NCI-H2227 (cell line): ENCODE data around the gene DOK4.

Experiments used
- DNase-seq: peaks from one replicate; lab custom pipeline; 2025; ENCODE audit not compliant: unreplicated experiment; lab: John Stamatoyannopoulos, UW

The DOK4 gene

GRCh38 chr16:57519796-57520360, 33.6 kb upstream of the DOK4 start:
- DNase-seq: peak; percentile 77

DNA sequence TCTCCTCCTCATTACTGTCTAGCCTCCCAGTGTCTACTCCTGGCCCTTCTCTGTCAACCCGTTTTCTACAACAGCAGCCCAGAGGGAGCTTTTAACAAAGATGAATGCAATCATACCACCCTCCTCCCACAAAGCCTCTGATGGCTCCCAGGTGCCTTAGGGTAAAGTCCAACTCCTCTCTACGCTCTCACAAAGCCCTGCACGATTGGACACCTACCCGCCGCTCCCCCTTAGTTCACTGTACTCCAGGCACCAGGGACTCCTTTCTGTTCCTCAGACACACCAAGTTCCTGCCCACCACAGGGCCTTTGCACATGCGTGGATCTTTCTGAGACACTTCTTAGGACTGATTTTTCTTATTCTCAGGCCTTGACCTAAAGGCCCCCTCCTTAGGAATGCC, 32.6 kb upstream of the DOK4 start:
- DNase-seq: no peak

- DNase-seq: no peak
These were observed 32.2 kb upstream of the DOK4 start for GRCh38 chr16:57518520-57518919.

DNA sequence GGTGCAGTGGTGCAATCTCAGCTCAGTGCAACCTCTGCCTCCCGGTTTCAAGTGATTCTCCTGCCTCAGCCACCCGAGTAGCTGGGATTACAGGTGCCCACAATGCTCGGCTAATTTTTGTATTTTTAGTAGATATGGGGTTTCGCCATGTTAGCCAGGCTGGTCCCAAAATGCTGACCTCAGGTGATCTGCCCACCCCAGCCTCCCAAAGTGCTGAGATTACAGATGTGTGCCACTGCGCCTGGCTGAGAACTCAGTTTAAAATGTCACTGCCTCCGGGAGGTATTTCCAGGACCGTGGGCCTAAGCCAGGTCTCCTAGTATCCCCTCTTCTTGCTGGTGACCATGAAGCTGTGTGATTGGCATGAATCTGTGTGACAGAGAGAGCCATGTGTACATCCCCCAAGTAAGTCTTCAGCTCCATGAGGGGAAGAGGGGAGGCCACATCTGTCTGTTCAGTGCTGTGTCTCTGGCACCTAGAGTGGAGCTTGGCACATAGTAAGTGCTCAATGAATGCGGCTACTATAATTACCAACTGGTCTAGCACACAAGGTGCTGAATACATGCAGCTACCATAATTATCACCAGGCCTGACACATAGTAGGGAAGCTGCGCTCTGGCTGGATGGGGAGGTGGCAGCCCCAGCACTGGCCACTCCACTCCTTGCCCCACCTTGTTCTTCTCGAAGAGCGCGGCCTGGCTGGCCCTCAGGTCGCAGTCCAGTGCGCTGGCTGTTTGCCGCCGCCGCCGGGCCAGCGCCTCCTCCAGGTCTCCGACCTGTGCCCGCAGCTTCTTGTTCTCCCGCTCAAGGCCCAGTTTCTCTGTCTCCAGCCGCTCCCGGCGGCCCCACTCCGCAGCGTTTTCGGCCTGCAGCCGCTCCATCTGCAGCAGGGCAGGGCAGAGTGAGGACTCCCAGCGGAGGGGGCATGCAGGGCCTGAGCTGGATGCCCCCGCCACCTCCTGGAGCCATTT, 31.4 kb upstream of the DOK4 start:
- no peak for DNase-seq

DNA sequence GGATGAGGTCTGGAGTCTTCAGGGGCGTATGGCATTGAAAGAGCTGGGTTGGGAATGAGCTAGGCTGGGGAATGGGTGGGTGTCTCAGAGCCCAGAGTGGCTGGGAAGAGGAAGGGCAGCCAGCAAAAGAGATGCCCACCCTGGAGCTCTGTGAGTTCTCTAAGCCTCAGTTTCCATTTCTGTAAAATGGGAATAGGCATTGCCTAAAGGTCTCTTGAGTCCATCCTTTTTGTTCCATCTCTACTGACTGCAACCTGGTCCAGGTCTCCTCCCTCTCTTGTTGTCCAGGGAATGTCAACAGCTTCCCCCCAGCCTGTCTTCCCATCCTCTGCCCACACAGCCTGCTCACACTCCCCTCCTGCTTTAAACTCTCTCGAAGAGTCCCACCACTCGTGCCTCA, 30.5 kb upstream of the DOK4 start:
- DNase-seq: no peak

GRCh38 chr16:57516176-57516725, 30.0 kb upstream of the DOK4 start:
- no peak for DNase-seq

- DNase-seq: no peak
These were observed 28.7 kb upstream of the DOK4 start for GRCh38 chr16:57514791-57515600.

GRCh38 chr16:57514371-57514770, 28.1 kb upstream of the DOK4 start:
- DNase-seq: no peak

- DNase-seq: no peak
These were observed 27.2 kb upstream of the DOK4 start for GRCh38 chr16:57513371-57514102.

GRCh38 chr16:57512296-57513001, 26.2 kb upstream of the DOK4 start:
- DNase-seq: no peak

DNA sequence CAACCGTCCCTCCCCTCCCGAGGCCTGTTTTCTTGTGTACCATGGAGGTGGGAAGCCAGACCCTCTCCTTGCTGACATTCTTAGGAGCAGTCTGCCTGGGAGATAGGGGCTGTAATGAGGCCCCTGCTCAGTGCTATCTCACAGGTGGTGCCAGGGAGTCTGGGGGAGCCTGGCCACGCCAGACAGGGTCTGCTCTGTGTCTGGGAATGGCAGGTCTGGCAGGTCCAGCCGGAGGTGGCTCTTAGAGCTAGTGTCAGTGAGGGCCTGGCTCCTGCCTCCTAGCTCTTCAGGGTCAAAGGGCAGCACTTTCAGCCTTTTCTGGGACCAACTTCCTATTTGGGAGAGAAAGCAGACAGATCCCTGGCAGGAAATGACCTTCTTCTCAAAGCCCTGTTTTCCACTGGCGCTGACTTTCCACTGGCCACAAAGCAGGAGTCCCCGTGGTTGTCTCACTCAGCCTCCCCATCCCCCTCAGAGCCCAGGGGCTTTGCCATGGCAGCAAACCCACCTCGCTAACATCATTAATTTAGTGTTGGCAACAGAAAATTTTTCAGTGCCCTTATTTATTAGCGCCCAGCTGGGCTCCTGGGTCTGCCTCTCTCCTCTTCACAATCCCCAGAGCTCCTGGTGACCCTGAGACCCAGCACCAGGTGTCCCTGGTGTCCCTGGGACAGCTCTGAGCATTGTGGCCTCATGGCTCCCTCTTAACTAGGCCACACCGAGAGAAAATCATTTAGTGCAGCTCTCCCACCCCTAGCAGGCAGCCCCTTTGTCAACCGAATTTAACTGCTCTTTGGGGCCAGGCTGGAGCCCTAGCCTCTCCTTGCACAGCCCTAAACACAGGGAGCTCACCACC, 24.0 kb upstream of the DOK4 start:
- no peak for DNase-seq

DNA sequence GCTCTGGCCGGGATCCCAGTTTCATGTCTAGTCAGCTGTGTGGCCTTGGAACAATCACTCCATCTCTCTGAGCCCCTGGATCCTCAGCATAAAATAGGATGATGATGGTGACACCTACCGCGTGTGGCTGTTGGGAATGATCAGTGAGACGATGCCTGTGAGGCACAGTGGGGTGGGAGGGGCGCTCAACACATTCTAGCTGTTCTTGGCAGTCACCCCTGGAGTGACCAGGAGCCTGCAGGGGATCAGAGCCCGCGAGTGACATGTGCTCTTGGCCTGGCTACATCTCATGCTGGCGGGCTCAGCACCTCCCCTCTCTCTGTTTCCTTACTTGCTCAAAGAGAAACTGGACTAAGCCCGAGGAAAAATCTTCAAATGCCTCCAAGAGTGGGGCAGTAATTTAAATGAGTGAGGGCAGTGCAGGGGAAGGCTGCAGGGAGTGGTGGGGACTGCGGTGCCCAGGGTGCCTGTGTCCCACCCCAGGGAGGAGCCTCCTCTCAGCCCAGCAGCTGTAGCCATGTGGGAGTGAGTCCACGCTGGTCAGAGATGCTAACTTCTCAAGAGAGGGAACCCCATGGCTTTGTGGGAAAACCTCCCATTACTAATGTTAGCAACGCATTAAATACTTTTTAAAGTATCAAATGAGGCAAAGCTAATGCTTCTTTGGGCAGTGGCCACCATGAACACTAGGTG, 23.1 kb upstream of the DOK4 start:
- DNase-seq: no peak

DNA sequence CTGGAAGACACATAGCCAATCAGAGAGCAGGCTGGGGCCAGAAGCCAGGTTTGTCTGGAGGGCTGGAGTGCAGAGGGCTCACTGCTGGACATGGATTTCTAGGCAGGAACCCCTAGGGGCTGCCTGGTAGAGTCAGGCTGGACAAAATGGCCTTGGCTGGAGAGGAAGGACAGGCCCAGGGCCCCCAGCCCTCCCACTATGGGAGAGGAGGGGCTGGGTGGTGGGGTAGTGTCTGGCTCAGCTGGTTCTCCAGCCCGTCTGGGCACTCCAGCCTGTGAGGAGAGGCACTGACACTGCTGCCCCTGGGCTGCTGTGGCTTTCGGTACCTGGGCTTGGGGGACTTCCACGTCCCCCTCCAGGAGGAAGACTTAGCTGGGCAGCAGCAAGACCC, 21.7 kb upstream of the DOK4 start:
- no peak for DNase-seq

GRCh38 chr16:57507136-57508034, 21.1 kb upstream of the DOK4 start:
- DNase-seq: peak; percentile 83

- DNase-seq: no peak
These were observed 18.9 kb upstream of the DOK4 start for GRCh38 chr16:57505169-57505568.

- DNase-seq: no peak
These were observed 18.2 kb upstream of the DOK4 start for GRCh38 chr16:57504491-57504890.

- DNase-seq: no peak
These were observed 17.7 kb upstream of the DOK4 start for GRCh38 chr16:57504001-57504400.

DNA sequence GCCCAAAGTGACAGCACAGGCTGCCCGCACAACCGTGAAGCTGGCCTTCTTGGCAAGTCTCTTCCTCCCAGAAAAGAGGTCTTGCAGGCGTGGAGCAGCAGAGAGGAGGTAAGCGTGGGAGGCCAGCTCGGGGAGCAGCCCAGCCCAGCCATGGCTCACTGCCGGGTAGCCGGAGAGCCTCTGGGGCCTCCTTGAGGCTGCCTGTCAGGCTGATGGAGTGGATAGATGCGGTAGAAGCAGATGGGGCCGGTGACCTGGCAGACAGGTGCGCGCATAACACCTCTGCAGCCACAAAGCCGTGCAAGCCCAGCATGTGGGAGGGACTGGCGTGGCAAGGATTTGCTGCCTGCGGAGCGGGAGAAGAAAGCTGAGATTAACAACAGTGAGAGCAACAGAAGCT, 17.1 kb upstream of the DOK4 start:
- DNase-seq: no peak
